DOHH2 (cell line): ENCODE measurements around the gene PDXK.

Experiments
- H3F3A ChIP-seq: fragments of 200-600 bp; sonication (generic), shearing (Covaris generic); 2 replicates; pipeline ENCODE4 v1.6.0; 2016; ENCODE audit warnings: antibody characterized with exemption, mild to moderate bottlenecking; ENCODE audit not compliant: control insufficient read depth, insufficient read depth
- H3K27ac ChIP-seq: fragments of 200-600 bp; sonication (generic); 2 replicates; pipeline ENCODE4 v1.5.1; 2014; ENCODE audit warnings: low read depth, mild to moderate bottlenecking, low read length, moderate library complexity
- H3K27me3 ChIP-seq: fragments of 200-600 bp; sonication (generic); 2 replicates; pipeline ENCODE4 v1.6.1; 2014; ENCODE audit warnings: mild to moderate bottlenecking, low read length, mixed read lengths; ENCODE audit not compliant: control insufficient read depth
- H3K36me3 ChIP-seq: fragments of 200-600 bp; sonication (generic); 2 replicates; pipeline ENCODE4 v1.6.1; 2014; ENCODE audit warnings: mild to moderate bottlenecking, low read length, moderate library complexity, mixed read lengths; ENCODE audit not compliant: control insufficient read depth
- H3K4me1 ChIP-seq: fragments of 200-600 bp; sonication (generic); 2 replicates; pipeline ENCODE4 v1.6.1; 2014; ENCODE audit warnings: mild to moderate bottlenecking, low read length, mixed read lengths; ENCODE audit not compliant: control insufficient read depth
- H3K4me2 ChIP-seq: fragments of 200-600 bp; sonication (generic); 2 replicates; pipeline ENCODE4 v1.6.0; 2014; ENCODE audit warnings: mild to moderate bottlenecking, low read length, moderate library complexity
- H3K4me3 ChIP-seq: fragments of 200-600 bp; sonication (generic); 2 replicates; pipeline ENCODE4 v1.5.1; 2014; ENCODE audit warnings: mild to moderate bottlenecking, low read length, mixed read lengths
- H3K79me2 ChIP-seq: fragments of 200-600 bp; sonication (generic); 2 replicates; pipeline ENCODE4 v1.6.1; 2014; ENCODE audit warnings: mild to moderate bottlenecking, low read length, mixed read lengths; ENCODE audit not compliant: control insufficient read depth
- H3K9me2 ChIP-seq: fragments of 200-600 bp; sonication (generic); replicated peaks from 2 replicates; pipeline ENCODE4 v1.6.1; 2014; ENCODE audit warnings: mild to moderate bottlenecking, low read length, mixed read lengths; ENCODE audit not compliant: control insufficient read depth
- H3K9me3 ChIP-seq: fragments of 200-600 bp; sonication (generic); 2 replicates; pipeline ENCODE4 v1.6.1; 2014; ENCODE audit warnings: antibody characterized with exemption, low read length, mixed read lengths; ENCODE audit not compliant: control insufficient read depth, insufficient read depth
- H4K20me1 ChIP-seq: fragments of 200-600 bp; sonication (generic); 2 replicates; pipeline ENCODE4 v1.6.0; 2014; ENCODE audit warnings: low read depth, mild to moderate bottlenecking, antibody characterized with exemption, low read length, moderate library complexity; ENCODE audit not compliant: control insufficient read depth, insufficient read depth
- CTCF ChIP-seq: fragments of 200-600 bp; sonication (generic); IDR thresholded peaks from one replicate; pipeline ENCODE4 v1.5.1; 2014; ENCODE audit warnings: antibody characterized with exemption, mild to moderate bottlenecking, low read depth, low read length; ENCODE audit not compliant: poor library complexity, severe bottlenecking
- EZH2phosphoT487 ChIP-seq: fragments of 200-600 bp; sonication (generic); IDR thresholded peaks from 2 replicates; pipeline ENCODE4 v1.6.1; 2017; ENCODE audit warnings: borderline replicate concordance, mild to moderate bottlenecking, antibody characterized with exemption, low read length, moderate library complexity, mixed read lengths

The PDXK gene

GRCh38 chr21:43693981-43694380 lies 24.9 kb upstream of the PDXK start:
- no peaks in the 10 kb centered on the region for H3K79me2 ChIP-seq
- no peaks in the 10 kb centered on the region for H3K27me3 ChIP-seq
- H3K36me3 ChIP-seq: peaks cover 73% of the 10 kb centered on the region
- H3K4me3 ChIP-seq: no peak overlapping the region
- peaks cover 10% of the 10 kb centered on the region for H3F3A ChIP-seq
- TF ChIP-seq EZH2phosphoT487: no peak
- TF ChIP-seq CTCF: no peak
- H3K9me3 ChIP-seq: no peaks in the 10 kb centered on the region
- H4K20me1 ChIP-seq: no peaks in the 10 kb centered on the region
- no peak overlapping the region for H3K4me2 ChIP-seq
- no peaks in the 10 kb centered on the region for H3K4me1 ChIP-seq
- no peaks in the 10 kb centered on the region for H3K9me2 ChIP-seq
- H3K27ac ChIP-seq: no peak overlapping the region

GRCh38 chr21:43694437-43695079 lies 24.4 kb upstream of the PDXK start:
- H3K9me2 ChIP-seq: no peaks in the 10 kb centered on the region

GRCh38 chr21:43696214-43696613 lies 22.7 kb upstream of the PDXK start:
- Histone ChIP-seq H3K4me1 (no peaks in the 10 kb centered on the region), H3K27me3 (no peaks in the 10 kb centered on the region), H3K9me3 (no peaks in the 10 kb centered on the region), H3K27ac (no peak overlapping the region), H3K4me2 (no peak overlapping the region), H3K4me3 (no peak overlapping the region), H4K20me1 (no peaks in the 10 kb centered on the region), H3K79me2 (no peaks in the 10 kb centered on the region), H3K36me3 (peaks cover 50% of the 10 kb centered on the region), H3F3A (peaks cover 10% of the 10 kb centered on the region), H3K9me2 (no peaks in the 10 kb centered on the region)
- TF ChIP-seq CTCF (no peak), EZH2phosphoT487 (no peak)

More at GRCh38 chr21:43694437-43695079, 24.4 kb upstream of the PDXK start:
- Histone ChIP-seq H3K4me1 (no peaks in the 10 kb centered on the region), H4K20me1 (no peaks in the 10 kb centered on the region), H3K79me2 (no peaks in the 10 kb centered on the region), H3K9me3 (no peaks in the 10 kb centered on the region), H3K4me3 (no peak overlapping the region), H3K36me3 (peaks cover 67% of the 10 kb centered on the region), H3K27ac (no peak overlapping the region), H3F3A (peaks cover 10% of the 10 kb centered on the region), H3K4me2 (no peak overlapping the region), H3K27me3 (no peaks in the 10 kb centered on the region)
- no peak for TF ChIP-seq CTCF
- TF ChIP-seq EZH2phosphoT487: no peak
